Endothelial cell of umbilical vein (primary cell): ENCODE results near the gene ADGRD1. TPM values are rescaled to one million over a fixed set of nuclear protein-coding genes. Genes with fewer than 3 reads are reported as not detected.

Source experiments
- BruUV-seq: library from RNA; stranded (reverse); fragments of 400-500 nt; replicated peaks from 2 replicates; lab custom pipeline; 2021; lab: Mats Ljungman, UMichigan
- CTCF ChIA-PET: fragments of 300-600, 350-600 bp; sonication (Branson Sonifier 250); formaldehyde crosslinking; loops from one replicate; lab custom pipeline; 2021; ENCODE audit warnings: antibody characterized with exemption, inconsistent platforms; lab: Charles Lee
- POLR2A ChIA-PET: fragments of 300-600, 350-600 bp; sonication (Branson Sonifier 250); formaldehyde crosslinking; loops from one replicate; lab custom pipeline; 2021; ENCODE audit warnings: antibody characterized with exemption, inconsistent platforms; lab: Charles Lee
- DNase-seq: peaks from one replicate; pipeline ENCODE4 v3.0.0-alpha.2; 2011; ENCODE audit warnings: low read depth, low spot score
- FAIRE-seq: peaks from 2 replicates; lab custom pipeline; 2011; peaks lifted over from hg19 to GRCh38; lab: Jason Lieb, UNC
- H2AFZ ChIP-seq: 2 replicates; pipeline ENCODE4 v1.6.0; 2012; ENCODE audit warnings: low read depth, low read length, control low read depth, inconsistent platforms
- H3K27ac ChIP-seq: 2 replicates; pipeline ENCODE4 v1.5.1; 2011; ENCODE audit warnings: low read depth, mild to moderate bottlenecking, control low read depth, low read length, moderate library complexity; ENCODE audit not compliant: insufficient read depth
- H3K27me3 ChIP-seq, 2 experiments: 2 replicates each; pipeline versions ENCODE4 v1.6.0 to v1.6.1; 2011; ENCODE audit warnings: low read length in 2 of 2, mixed read lengths in 1 of 2; ENCODE audit not compliant: control insufficient read depth in 2 of 2, insufficient read depth in 2 of 2
- H3K36me3 ChIP-seq, 2 experiments: 2 replicates in 1 of 2; 3 replicates in 1 of 2; pipeline ENCODE4 v1.5.1; 2011; ENCODE audit warnings: low read length in 2 of 2, mild to moderate bottlenecking in 1 of 2, moderate library complexity in 1 of 2; ENCODE audit not compliant: control insufficient read depth in 2 of 2, insufficient read depth in 2 of 2; ENCODE audit errors: extremely low read depth in 1 of 2
- H3K4me1 ChIP-seq: 3 replicates; pipeline ENCODE4 v1.5.1; 2011; ENCODE audit warnings: mild to moderate bottlenecking, low read length; ENCODE audit not compliant: control insufficient read depth, insufficient read depth; ENCODE audit errors: extremely low read depth
- H3K4me2 ChIP-seq: 2 replicates; pipeline ENCODE4 v1.6.1; 2011; ENCODE audit warnings: low read length, control low read depth, mixed read lengths; ENCODE audit not compliant: insufficient read depth
- H3K4me3 ChIP-seq, 3 experiments: fragments of 200-600 bp in 1 of 3; sonication (generic), shearing (Covaris generic) in 1 of 3; replicated peaks in 1 of 3; 2 replicates each; pipeline ENCODE4 v1.5.1; 2011 to 2016; ENCODE audit warnings: control low read depth in 3 of 3, low read length in 3 of 3, mild to moderate bottlenecking in 2 of 3, inconsistent platforms in 1 of 3, low read depth in 1 of 3, moderate library complexity in 1 of 3; ENCODE audit not compliant: insufficient read depth in 1 of 3
- H3K79me2 ChIP-seq: 2 replicates; pipeline ENCODE4 v1.6.0; 2012; ENCODE audit warnings: low read length, inconsistent platforms; ENCODE audit not compliant: control insufficient read depth, insufficient read depth
- H3K9ac ChIP-seq: replicated peaks from 2 replicates; pipeline ENCODE3; 2011; ENCODE audit warnings: low read length, control low read depth; ENCODE audit not compliant: insufficient read depth; ENCODE audit errors: extremely low read depth
- H3K9me1 ChIP-seq: replicated peaks from 3 replicates; pipeline ENCODE4 v1.6.0; 2011; ENCODE audit warnings: mild to moderate bottlenecking, low read length; ENCODE audit not compliant: control insufficient read depth, insufficient read depth; ENCODE audit errors: extremely low read depth
- H3K9me3 ChIP-seq: replicated peaks from 2 replicates; pipeline ENCODE4 v1.5.1; 2012; ENCODE audit warnings: low read length, inconsistent platforms; ENCODE audit not compliant: control insufficient read depth, insufficient read depth
- H4K20me1 ChIP-seq: replicated peaks from 2 replicates; pipeline ENCODE3; 2011; ENCODE audit warnings: mild to moderate bottlenecking, low read length; ENCODE audit not compliant: control insufficient read depth, insufficient read depth; ENCODE audit errors: extremely low read depth
- CTCF ChIP-seq, 2 donors: IDR thresholded peaks; 1 replicate in 1 of 2; 2 replicates in 1 of 2; pipeline ENCODE4 v1.5.1; 2011; ENCODE audit warnings: low read length in 2 of 2, mild to moderate bottlenecking in 2 of 2, moderate library complexity in 2 of 2, control low read depth in 1 of 2, inconsistent platforms in 1 of 2, low read depth in 1 of 2; ENCODE audit not compliant: insufficient read depth in 1 of 2; ENCODE audit errors: extremely low read depth in 1 of 2
- EZH2 ChIP-seq: IDR thresholded peaks from 2 replicates; pipeline ENCODE4 v1.6.1; 2012; ENCODE audit warnings: borderline replicate concordance, low read depth, mild to moderate bottlenecking, moderate library complexity, low read length, inconsistent platforms; ENCODE audit not compliant: severe bottlenecking
- FOS ChIP-seq: IDR thresholded peaks from 2 replicates; pipeline ENCODE4 v1.6.1; 2011; ENCODE audit warnings: mild to moderate bottlenecking, low read length, moderate library complexity, borderline replicate concordance; ENCODE audit not compliant: insufficient read depth
- GATA2 ChIP-seq: IDR thresholded peaks from 2 replicates; pipeline ENCODE4 v1.7.0; 2011; ENCODE audit warnings: low read depth, mild to moderate bottlenecking, moderate library complexity, mixed read lengths, low read length; ENCODE audit not compliant: insufficient read length, insufficient read depth
- JUN ChIP-seq: IDR thresholded peaks from 2 replicates; pipeline ENCODE4 v1.6.1; 2011; ENCODE audit warnings: borderline replicate concordance, low read depth; ENCODE audit not compliant: insufficient read length, insufficient read depth
- MAX ChIP-seq: IDR thresholded peaks from 2 replicates; pipeline ENCODE4 v1.6.1; 2011; ENCODE audit not compliant: insufficient read depth, insufficient read length
- MYC ChIP-seq: IDR thresholded peaks from one replicate; pipeline ENCODE4 v1.6.1; 2011; ENCODE audit warnings: mild to moderate bottlenecking, low read depth, low read length
- POLR2A ChIP-seq: IDR thresholded peaks from 2 replicates; pipeline ENCODE4 v1.6.1; 2012; ENCODE audit warnings: low read depth, mild to moderate bottlenecking, control low read depth, low read length
- POLR2AphosphoS5 ChIP-seq: IDR thresholded peaks from 2 replicates; pipeline ENCODE4 v1.6.1; 2012; ENCODE audit warnings: low read depth, mild to moderate bottlenecking, control low read depth, low read length, moderate library complexity; ENCODE audit not compliant: insufficient read depth
- dilution Hi-C: fragments of 300-500 bp; cut with MboI; formaldehyde crosslinking; loops from one replicate; pipeline ENCODE4 v1.15.0; 2019; ENCODE audit warnings: low sequenced_read_pairs; ENCODE audit not compliant: extremely low pct_ligation_motif_present
- intact Hi-C: fragments of 100-400 bp; cut with micrococcal nuclease; formaldehyde crosslinking; loops from one replicate; pipeline ENCODE4 v1.10.0; 2022
- polyA plus RNA-seq, 4 experiments: library from polyadenylated mRNA; depleted of rRNA in 3 of 4; stranded (reverse) in 3 of 4; unstranded in 1 of 4; fragments of >200 nt; gene quantifications; 2 replicates each; pipeline versions ENCODE4 v1.2.1 to v1.2.3, GENCODE V29; 2011 to 2012; ENCODE audit warnings: missing spikeins in 1 of 4
- total RNA-seq: library from RNA; stranded (reverse); gene quantifications from 2 replicates; pipeline ENCODE4 v1.2.3, GENCODE V29; 2021

Gene ADGRD1
- total and polyA plus RNA-seq, 2 donors (not counting 3 experiments of a cell fraction or from before 2014, with no cell fraction given) = 0.07 TPM; not detected in 1

DNA sequence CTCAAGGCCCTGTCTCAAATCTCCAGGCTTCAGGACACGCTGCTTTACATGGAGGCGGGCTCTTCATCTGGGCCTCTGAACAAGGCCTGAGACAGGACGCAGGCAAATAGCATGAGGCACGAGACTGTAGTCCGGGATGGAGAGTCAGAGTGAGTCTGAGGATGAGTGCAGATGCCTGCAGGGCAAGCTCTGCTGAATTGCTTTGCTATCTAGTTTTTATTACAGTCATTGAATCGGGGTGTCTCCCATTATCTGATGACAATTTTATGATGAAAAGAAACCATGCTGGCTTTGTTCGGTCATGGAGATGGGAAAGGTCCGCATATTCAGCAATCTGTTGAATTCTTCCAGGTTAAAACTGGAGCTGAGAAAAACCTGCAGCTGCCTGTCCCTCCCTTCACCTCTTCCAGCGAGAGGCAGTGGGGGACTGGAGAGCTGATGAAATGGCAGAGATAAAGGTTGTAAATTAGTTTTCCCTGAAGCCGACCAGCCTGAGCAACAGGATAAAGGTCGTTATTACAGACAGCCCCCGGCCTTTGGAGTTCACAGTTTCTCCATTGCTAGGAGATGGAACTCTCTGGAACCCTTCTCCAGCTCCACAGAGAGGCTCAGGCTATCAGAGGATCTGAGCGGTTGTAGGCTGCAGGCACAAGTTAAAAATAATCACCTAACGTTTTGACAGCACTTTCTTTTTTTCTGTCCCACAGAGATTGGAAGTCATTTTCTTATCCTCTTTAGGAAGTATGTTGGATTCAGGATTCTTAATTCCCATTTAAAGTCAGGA, 1.3 kb upstream of the ADGRD1 start:
- POLR2A ChIA-PET = no interaction called here
- no peak overlapping the region for H3K9ac ChIP-seq
- dilution Hi-C loops = no loop called here
- no peak for DNase-seq
- intact Hi-C loops = no loop called here
- H3K4me2 ChIP-seq = no peak overlapping the region
- H4K20me1 ChIP-seq = no peaks in the 10 kb centered on the region
- H3K27ac ChIP-seq = no peak overlapping the region
- H3K79me2 ChIP-seq = no peaks in the 10 kb centered on the region
- no TSS peak for BruUV-seq
- no peaks in the 10 kb centered on the region for H3K9me3 ChIP-seq
- H3K4me1 ChIP-seq = no peaks in the 10 kb centered on the region
- CTCF ChIA-PET = no interaction called here
- no peak for FAIRE-seq
- H3K36me3 ChIP-seq = no peaks in the 10 kb centered on the region
- H3K9me1 ChIP-seq = no peaks in the 10 kb centered on the region
- H2AFZ ChIP-seq = no peak overlapping the region
- H3K4me3 ChIP-seq = no peak overlapping the region
- TF ChIP-seq EZH2 (no peak), MAX (no peak), MYC (no peak), CTCF (IDR thresholded peaks at IDR 0.05; ENCODE audit: extremely low read depth in 1 of 2, insufficient read depth in 1 of 2, low read depth in 1 of 2, low read length in 2 of 2) (no peak), JUN (no peak), POLR2AphosphoS5 (no peak), POLR2A (no peak), FOS (no peak), GATA2 (no peak)
- no peaks in the 10 kb centered on the region for H3K27me3 ChIP-seq
